Measurements from ENCODE around the gene AIP. TPM values are rescaled to one million over a fixed set of nuclear protein-coding genes. Genes with fewer than 3 reads are reported as not detected.
A peak's percentile ranks its signal among the peaks of the same experiment; 100 is the strongest.
"Not testable (repeated sequence)": the region's sequence is repeated elsewhere in the genome, so short reads cannot be mapped to it uniquely, and the experiment has no call there.

AIP gene
- total and polyA plus RNA-seq, 2 donors (not counting 1 experiment from before 2014, with no cell fraction given): 127 to 205 TPM

- peak overlapping the region in 4 of 5 experiments; percentile 56 to 99 (median 68) for H3K4me3 ChIP-seq (ENCODE audit: control extremely low read depth in 1 of 5, extremely low read depth in 1 of 5, insufficient read depth in 1 of 5, low read depth in 2 of 5, low read length in 4 of 5)
- H3K36me3 ChIP-seq (replicated peaks in 1 of 2; ENCODE audit: control extremely low read depth in 1 of 2, control insufficient read depth in 1 of 2, extremely low read depth in 1 of 2, insufficient read depth in 2 of 2, low read length in 1 of 2): peaks cover 0 to 34% of the 10 kb centered on the region in 2 experiments
- H3K79me2 ChIP-seq (ENCODE audit: control insufficient read depth, insufficient read depth, low read length): peaks cover 59% of the 10 kb centered on the region
- ChIA-PET CTCF (interaction anchor here (0.9 to 4.0 kb wide), 6 partner anchors 21 to 128 kb away, joined by 3 to 19 read pairs (median 6); partner anchors contain the start of genes PITPNM1, PPP1CA, PTPRCAP and RAD9A), POLR2A (interaction anchor here (0.6 to 4.9 kb wide), 10 partner anchors 20 to 132 kb away, joined by 3 to 53 read pairs (median 4); partner anchors contain the start of genes PPP1CA, PTPRCAP, RAD9A and TBC1D10C)
- DNase-seq (peak; percentile 83), ATAC-seq (ENCODE audit: low read depth) (peak; percentile 23)
- no peaks in the 10 kb centered on the region for H3K9me3 ChIP-seq (ENCODE audit: control extremely low read depth in 1 of 3, control insufficient read depth in 2 of 3, insufficient read depth in 1 of 3, low read length in 2 of 3)
- Mint-ChIP-seq H3K4me1 (peaks cover 58% of the 10 kb centered on the region), H3K27ac (peak overlapping the region; percentile 100), H3K27me3 (no peaks in the 10 kb centered on the region), H3K9me3 (ENCODE audit: insufficient read depth) (no peaks in the 10 kb centered on the region), H3K4me3 (peak overlapping the region; percentile 99)
- TF ChIP-seq, protein P1, sequence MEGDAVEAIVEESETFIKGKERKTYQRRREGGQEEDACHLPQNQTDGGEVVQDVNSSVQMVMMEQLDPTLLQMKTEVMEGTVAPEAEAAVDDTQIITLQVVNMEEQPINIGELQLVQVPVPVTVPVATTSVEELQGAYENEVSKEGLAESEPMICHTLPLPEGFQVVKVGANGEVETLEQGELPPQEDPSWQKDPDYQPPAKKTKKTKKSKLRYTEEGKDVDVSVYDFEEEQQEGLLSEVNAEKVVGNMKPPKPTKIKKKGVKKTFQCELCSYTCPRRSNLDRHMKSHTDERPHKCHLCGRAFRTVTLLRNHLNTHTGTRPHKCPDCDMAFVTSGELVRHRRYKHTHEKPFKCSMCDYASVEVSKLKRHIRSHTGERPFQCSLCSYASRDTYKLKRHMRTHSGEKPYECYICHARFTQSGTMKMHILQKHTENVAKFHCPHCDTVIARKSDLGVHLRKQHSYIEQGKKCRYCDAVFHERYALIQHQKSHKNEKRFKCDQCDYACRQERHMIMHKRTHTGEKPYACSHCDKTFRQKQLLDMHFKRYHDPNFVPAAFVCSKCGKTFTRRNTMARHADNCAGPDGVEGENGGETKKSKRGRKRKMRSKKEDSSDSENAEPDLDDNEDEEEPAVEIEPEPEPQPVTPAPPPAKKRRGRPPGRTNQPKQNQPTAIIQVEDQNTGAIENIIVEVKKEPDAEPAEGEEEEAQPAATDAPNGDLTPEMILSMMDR (IDR thresholded peaks at IDR 0.05): no peak
- no peak for TF ChIP-seq EZH2 (IDR thresholded peaks at IDR 0.05; ENCODE audit: borderline replicate concordance, insufficient read depth, low read depth, low read length, poor library complexity, severe bottlenecking)
- peak overlapping the region; percentile 71 for H3K9ac ChIP-seq (ENCODE audit: low read length)
- H3K4me1 ChIP-seq (ENCODE audit: control insufficient read depth in 2 of 2, insufficient read depth in 2 of 2, low read length in 2 of 2): peaks cover 38 to 58% of the 10 kb centered on the region in 2 donors
- H3K27ac ChIP-seq (ENCODE audit: low read length in 2 of 2): peak overlapping the region; percentile 42 to 75
- intact Hi-C loops (cut with micrococcal nuclease): no loop called here
- peak overlapping the region; percentile 18 for H2AFZ ChIP-seq (ENCODE audit: insufficient read depth, low read depth, low read length, poor library complexity, severe bottlenecking)
- peak overlapping the region; percentile 89 for H3K4me2 ChIP-seq (replicated peaks; ENCODE audit: low read depth, low read length, poor library complexity, severe bottlenecking)
- WGBS (ENCODE audit: insufficient coverage): 2% methylated on average over 10 of the region's 11 CpGs
- peaks cover 53% of the 10 kb centered on the region for H4K20me1 ChIP-seq (ENCODE audit: control insufficient read depth, insufficient read depth, low read length, poor library complexity, severe bottlenecking)
- no peaks in the 10 kb centered on the region for H3K27me3 ChIP-seq (replicated peaks in 1 of 4; ENCODE audit: control extremely low read depth in 1 of 4, control insufficient read depth in 3 of 4, insufficient read depth in 4 of 4, low read length in 3 of 4)
Observed at GRCh38 chr11:67484847-67485311, 2.1 kb downstream of the AIP start.

DNA sequence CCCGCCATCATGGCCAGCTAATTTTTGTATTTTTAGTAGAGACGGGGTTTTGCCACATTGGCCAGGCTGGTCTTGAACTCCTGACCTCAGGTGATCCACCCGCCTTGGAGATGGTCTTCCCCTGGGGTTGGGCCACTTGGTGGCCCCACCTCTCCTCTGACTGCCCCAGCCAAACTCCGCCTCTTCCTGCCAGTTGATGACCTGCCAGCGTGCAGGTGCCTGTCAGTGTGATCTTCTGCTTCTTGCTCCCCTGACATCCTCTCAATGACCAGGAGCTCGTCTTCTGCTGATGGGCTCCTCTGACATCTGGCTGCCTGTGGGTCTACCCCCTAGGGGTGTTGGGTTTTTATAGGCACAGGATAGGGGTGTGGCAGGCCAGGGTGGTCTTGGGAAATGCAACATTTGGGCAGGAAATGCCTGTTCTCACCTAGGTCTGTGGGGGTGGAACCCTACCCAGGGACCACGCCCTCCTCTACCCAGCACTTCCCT is 3.1 kb downstream of the AIP start:
- H3K9me3 Mint-ChIP-seq (ENCODE audit: insufficient read depth); H3K27me3 ChIP-seq (replicated peaks in 1 of 4; ENCODE audit: control extremely low read depth in 1 of 4, control insufficient read depth in 3 of 4, insufficient read depth in 4 of 4, low read length in 3 of 4); ATAC-seq (ENCODE audit: low read depth); H2AFZ ChIP-seq (ENCODE audit: insufficient read depth, low read depth, low read length, poor library complexity, severe bottlenecking); H3K9me3 ChIP-seq (ENCODE audit: control extremely low read depth in 1 of 3, control insufficient read depth in 2 of 3, insufficient read depth in 1 of 3, low read length in 2 of 3); H3K27me3 Mint-ChIP-seq; intact Hi-C loops (cut with micrococcal nuclease); H3K9ac ChIP-seq (ENCODE audit: low read length): not testable (repeated sequence)
- Mint-ChIP-seq H3K4me1 (peaks cover 58% of the 10 kb centered on the region), H3K4me3 (peak overlapping the region; percentile 76), H3K27ac (peak overlapping the region; percentile 92)
- H3K27ac ChIP-seq (ENCODE audit: low read length in 2 of 2): peak overlapping the region; percentile 42 to 65
- WGBS (ENCODE audit: insufficient coverage): 65% methylated on average over 6 of the region's 7 CpGs
- peak overlapping the region in 1 of 5 experiments; percentile 4 for H3K4me3 ChIP-seq (ENCODE audit: control extremely low read depth in 1 of 5, extremely low read depth in 1 of 5, insufficient read depth in 1 of 5, low read depth in 2 of 5, low read length in 4 of 5)
- peaks cover 38 to 58% of the 10 kb centered on the region in 2 donors for H3K4me1 ChIP-seq (ENCODE audit: control insufficient read depth in 2 of 2, insufficient read depth in 2 of 2, low read length in 2 of 2)
- H3K4me2 ChIP-seq (replicated peaks; ENCODE audit: low read depth, low read length, poor library complexity, severe bottlenecking): peak overlapping the region; percentile 89
- DNase-seq: peak; percentile 65
- CTCF ChIA-PET: interaction anchor here (0.6 to 4.0 kb wide), 6 partner anchors 18 to 133 kb away, joined by 3 to 19 read pairs (median 6); partner anchors contain the start of genes PITPNM1, POLD4, PPP1CA and PTPRCAP
- peaks cover 0 to 44% of the 10 kb centered on the region in 2 experiments for H3K36me3 ChIP-seq (replicated peaks in 1 of 2; ENCODE audit: control extremely low read depth in 1 of 2, control insufficient read depth in 1 of 2, extremely low read depth in 1 of 2, insufficient read depth in 2 of 2, low read length in 1 of 2)
- H4K20me1 ChIP-seq (ENCODE audit: control insufficient read depth, insufficient read depth, low read length, poor library complexity, severe bottlenecking): peaks cover 63% of the 10 kb centered on the region
- POLR2A ChIA-PET: interaction anchor here (0.7 to 4.9 kb wide), 11 partner anchors 17 to 124 kb away, joined by 3 to 53 read pairs (median 6); partner anchors contain the start of genes PITPNM1, PTPRCAP, RAD9A and TMEM134
- peaks cover 64% of the 10 kb centered on the region for H3K79me2 ChIP-seq (ENCODE audit: control insufficient read depth, insufficient read depth, low read length)
